GM12878 (cell line): ENCODE results near the gene NCKAP5.

Source experiments
- ATF3 ChIP-seq: IDR thresholded peaks from 2 replicates; pipeline ENCODE4 v1.6.1; 2011; ENCODE audit warnings: low read depth, mild to moderate bottlenecking, low read length, moderate library complexity, borderline replicate concordance; ENCODE audit errors: extremely low read depth
- CTCF ChIP-seq, 3 experiments: IDR thresholded peaks in 2 of 3; conservative IDR thresholded peaks in 1 of 3; 2 replicates each; pipeline ENCODE4 v1.5.1; 2011; ENCODE audit warnings: low read depth in 3 of 3, low read length in 3 of 3, mild to moderate bottlenecking in 3 of 3, control low read depth in 2 of 3, moderate library complexity in 2 of 3, inconsistent platforms in 1 of 3, mixed read lengths in 1 of 3; ENCODE audit not compliant: control insufficient read depth in 2 of 3, insufficient read depth in 1 of 3; ENCODE audit errors: extremely low read depth in 1 of 3
- EP300 ChIP-seq, 2 experiments: fragments of 150-350 bp in 1 of 2; IDR thresholded peaks; 2 replicates each; pipeline ENCODE4 v1.6.1; 2011 to 2012; ENCODE audit warnings: low read depth in 2 of 2, low read length in 2 of 2, borderline replicate concordance in 1 of 2, improper control_type of control experiment in 1 of 2, inconsistent platforms in 1 of 2; ENCODE audit not compliant: control insufficient read depth in 1 of 2
- EZH2 ChIP-seq: IDR thresholded peaks from 2 replicates; pipeline ENCODE4 v1.6.1; 2012; ENCODE audit warnings: low read depth, mild to moderate bottlenecking, control low read depth, inconsistent platforms, low read length, borderline replicate concordance; ENCODE audit not compliant: control insufficient read depth
- JUND ChIP-seq: IDR thresholded peaks from 2 replicates; pipeline ENCODE4 v1.6.1; 2012; ENCODE audit warnings: low read depth, mild to moderate bottlenecking, low read length, improper control_type of control experiment, moderate library complexity
- MYB ChIP-seq: fragments of 150-350 bp; IDR thresholded peaks from 2 replicates; pipeline ENCODE4 v1.6.1; 2014; ENCODE audit warnings: mild to moderate bottlenecking, low read depth, low read length, borderline replicate concordance
- MYC ChIP-seq: IDR thresholded peaks from 2 replicates; pipeline ENCODE4 v1.6.1; 2011; ENCODE audit warnings: mild to moderate bottlenecking, low read length, moderate library complexity, inconsistent platforms; ENCODE audit not compliant: insufficient read depth, insufficient replicate concordance, insufficient read length, severe bottlenecking
- POLR2A ChIP-seq: IDR thresholded peaks from 2 replicates; pipeline ENCODE4 v1.6.1; 2011; ENCODE audit warnings: low read depth, mild to moderate bottlenecking, low read length
- POLR2AphosphoS2 ChIP-seq: IDR thresholded peaks from 2 replicates; pipeline ENCODE4 v1.6.1; 2011; ENCODE audit warnings: low read depth, mild to moderate bottlenecking, low read length, improper control_type of control experiment, moderate library complexity
- SKIL ChIP-seq: fragments of 450-650 bp; IDR thresholded peaks from 2 replicates; pipeline ENCODE4 v1.6.1; 2017; ENCODE audit warnings: mild to moderate bottlenecking, low read depth, inconsistent platforms; ENCODE audit not compliant: poor library complexity, severe bottlenecking
- SP1 ChIP-seq: IDR thresholded peaks from one replicate; pipeline ENCODE4 v1.6.1; 2011; ENCODE audit warnings: low read depth, low read length
- TAF1 ChIP-seq: IDR thresholded peaks from 2 replicates; pipeline ENCODE4 v1.6.1; 2011; ENCODE audit warnings: mild to moderate bottlenecking, low read depth, low read length, borderline replicate concordance
- ZNF207 ChIP-seq: fragments of 450-650 bp; IDR thresholded peaks from 2 replicates; pipeline ENCODE4 v1.6.1; 2014; ENCODE audit warnings: antibody characterized with exemption, mild to moderate bottlenecking, borderline replicate concordance
- TF ChIP-seq, protein P1 (sequence below): fragments of 450-650 bp; formaldehyde crosslinking; IDR thresholded peaks from 2 replicates; pipeline ENCODE4 v1.4.0; 2022; ENCODE audit warnings: mild to moderate bottlenecking, moderate library complexity

GRCh38 chr2:133425612-133426011, 142.7 kb downstream of the NCKAP5 start:
- TF ChIP-seq MYB, result no peak
- no peak for TF ChIP-seq SP1
- no peak for TF ChIP-seq SKIL
- TF ChIP-seq POLR2A, result no peak
- TF ChIP-seq EP300 (IDR thresholded peaks at IDR 0.05; ENCODE audit: borderline replicate concordance in 1 of 2, control insufficient read depth in 1 of 2, low read depth in 2 of 2, low read length in 2 of 2), result no peak
- no peak for TF ChIP-seq MYC
- no peak for TF ChIP-seq EZH2
- TF ChIP-seq POLR2AphosphoS2, result no peak
- no peak for TF ChIP-seq JUND
- TF ChIP-seq CTCF (IDR thresholded peaks at IDR 0.05 in 2 of 3, conservative IDR thresholded peaks at IDR 0.05 in 1 of 3; ENCODE audit: control insufficient read depth in 2 of 3, extremely low read depth in 1 of 3, insufficient read depth in 1 of 3, low read depth in 3 of 3, low read length in 3 of 3), result no peak
- TF ChIP-seq, protein P1, sequence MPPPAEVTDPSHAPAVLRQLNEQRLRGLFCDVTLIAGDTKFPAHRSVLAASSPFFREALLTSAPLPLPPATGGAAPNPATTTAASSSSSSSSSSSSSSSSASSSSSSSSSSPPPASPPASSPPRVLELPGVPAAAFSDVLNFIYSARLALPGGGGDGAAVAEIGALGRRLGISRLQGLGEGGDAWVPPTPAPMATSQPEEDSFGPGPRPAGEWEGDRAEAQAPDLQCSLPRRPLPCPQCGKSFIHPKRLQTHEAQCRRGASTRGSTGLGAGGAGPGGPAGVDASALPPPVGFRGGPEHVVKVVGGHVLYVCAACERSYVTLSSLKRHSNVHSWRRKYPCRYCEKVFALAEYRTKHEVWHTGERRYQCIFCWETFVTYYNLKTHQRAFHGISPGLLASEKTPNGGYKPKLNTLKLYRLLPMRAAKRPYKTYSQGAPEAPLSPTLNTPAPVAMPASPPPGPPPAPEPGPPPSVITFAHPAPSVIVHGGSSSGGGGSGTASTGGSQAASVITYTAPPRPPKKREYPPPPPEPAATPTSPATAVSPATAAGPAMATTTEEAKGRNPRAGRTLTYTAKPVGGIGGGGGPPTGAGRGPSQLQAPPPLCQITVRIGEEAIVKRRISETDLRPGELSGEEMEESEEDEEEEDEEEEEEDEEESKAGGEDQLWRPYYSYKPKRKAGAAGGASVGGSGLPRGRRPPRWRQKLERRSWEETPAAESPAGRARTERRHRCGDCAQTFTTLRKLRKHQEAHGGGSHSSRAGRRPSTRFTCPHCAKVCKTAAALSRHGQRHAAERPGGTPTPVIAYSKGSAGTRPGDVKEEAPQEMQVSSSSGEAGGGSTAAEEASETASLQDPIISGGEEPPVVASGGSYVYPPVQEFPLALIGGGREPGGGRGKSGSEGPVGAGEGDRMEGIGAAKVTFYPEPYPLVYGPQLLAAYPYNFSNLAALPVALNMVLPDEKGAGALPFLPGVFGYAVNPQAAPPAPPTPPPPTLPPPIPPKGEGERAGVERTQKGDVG (CRISPR knock-in tag), result no peak
- TF ChIP-seq ATF3, result no peak
- TF ChIP-seq ZNF207, result no peak
- no peak for TF ChIP-seq TAF1
